ENCODE measurements around the gene SERPIND1. TPM values are rescaled to one million over a fixed set of nuclear protein-coding genes. Genes with fewer than 3 reads are reported as not detected.

The SERPIND1 gene
- total RNA-seq, 1 donor from 2014 or later: not detected

DNA sequence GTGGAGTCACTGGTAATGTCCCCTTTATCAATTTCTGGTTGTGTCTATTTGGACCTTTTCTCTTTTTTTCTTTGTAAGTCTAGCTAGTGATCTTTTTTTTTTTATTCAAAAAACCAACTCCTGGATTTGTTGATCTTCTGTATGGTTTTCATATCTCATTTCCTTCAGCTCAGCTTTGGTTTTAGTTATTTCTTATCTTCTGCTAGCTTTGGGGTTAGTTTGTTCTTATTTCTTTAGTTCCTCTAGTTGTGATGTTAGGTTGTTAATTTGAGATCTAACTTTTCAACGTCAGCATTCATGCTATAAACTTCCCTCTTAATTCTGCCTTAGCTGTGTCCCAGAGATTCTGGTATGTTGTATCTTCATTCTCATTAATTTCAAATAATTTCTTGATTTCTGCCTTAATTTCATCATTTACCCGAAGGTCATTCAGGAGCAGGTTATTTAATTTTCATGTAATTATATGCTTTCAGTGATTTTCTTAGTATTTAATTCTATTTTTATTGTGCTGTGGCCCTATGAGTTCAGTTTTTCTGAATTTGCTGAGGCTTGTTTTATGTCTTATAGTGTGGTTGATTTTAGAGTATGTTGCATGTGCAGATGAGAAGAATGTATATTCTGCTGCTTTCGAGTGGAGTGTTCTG lies 55.7 kb downstream of the SERPIND1 start:
- Histone ChIP-seq H3K27me3 (ENCODE audit: control insufficient read depth, insufficient read depth, low read length) (no peaks in the 10 kb centered on the region), H3K4me3 (ENCODE audit: low read depth, low read length) (no peak overlapping the region), H3K36me3 (ENCODE audit: control insufficient read depth, insufficient read depth, low read length) (peaks cover 6% of the 10 kb centered on the region)
- TF ChIP-seq, protein P1, sequence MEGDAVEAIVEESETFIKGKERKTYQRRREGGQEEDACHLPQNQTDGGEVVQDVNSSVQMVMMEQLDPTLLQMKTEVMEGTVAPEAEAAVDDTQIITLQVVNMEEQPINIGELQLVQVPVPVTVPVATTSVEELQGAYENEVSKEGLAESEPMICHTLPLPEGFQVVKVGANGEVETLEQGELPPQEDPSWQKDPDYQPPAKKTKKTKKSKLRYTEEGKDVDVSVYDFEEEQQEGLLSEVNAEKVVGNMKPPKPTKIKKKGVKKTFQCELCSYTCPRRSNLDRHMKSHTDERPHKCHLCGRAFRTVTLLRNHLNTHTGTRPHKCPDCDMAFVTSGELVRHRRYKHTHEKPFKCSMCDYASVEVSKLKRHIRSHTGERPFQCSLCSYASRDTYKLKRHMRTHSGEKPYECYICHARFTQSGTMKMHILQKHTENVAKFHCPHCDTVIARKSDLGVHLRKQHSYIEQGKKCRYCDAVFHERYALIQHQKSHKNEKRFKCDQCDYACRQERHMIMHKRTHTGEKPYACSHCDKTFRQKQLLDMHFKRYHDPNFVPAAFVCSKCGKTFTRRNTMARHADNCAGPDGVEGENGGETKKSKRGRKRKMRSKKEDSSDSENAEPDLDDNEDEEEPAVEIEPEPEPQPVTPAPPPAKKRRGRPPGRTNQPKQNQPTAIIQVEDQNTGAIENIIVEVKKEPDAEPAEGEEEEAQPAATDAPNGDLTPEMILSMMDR (IDR thresholded peaks at IDR 0.05; ENCODE audit: insufficient read depth, low read length, severe bottlenecking): no peak
- DNase-seq (ENCODE audit: low read depth) (no peak), FAIRE-seq (no peak)

DNA sequence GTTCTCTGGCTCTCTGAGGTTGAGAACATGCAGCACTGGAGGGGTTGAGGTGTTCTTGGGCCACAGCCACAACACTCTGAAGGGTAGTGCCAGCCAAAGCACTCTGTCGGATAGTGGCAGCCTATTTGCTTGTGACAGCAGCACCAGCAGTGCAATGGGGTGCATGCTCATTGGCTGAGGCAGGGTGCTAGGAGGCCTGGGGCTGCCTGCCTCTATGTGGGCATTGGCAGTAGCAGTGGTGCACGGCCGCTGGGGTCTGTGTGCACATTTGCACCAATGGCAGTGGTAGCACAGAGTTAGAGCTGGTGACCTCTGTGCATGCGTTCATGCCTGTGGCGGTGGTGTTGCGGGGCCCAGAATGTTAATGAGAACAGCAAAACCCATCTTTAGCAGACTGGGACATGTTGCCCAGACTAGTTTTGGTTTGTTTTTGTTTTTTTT lies 59.3 kb downstream of the SERPIND1 start:
- Histone ChIP-seq H3K4me3 (ENCODE audit: low read depth, low read length) (no peak overlapping the region), H3K27me3 (ENCODE audit: control insufficient read depth, insufficient read depth, low read length) (no peaks in the 10 kb centered on the region), H3K36me3 (ENCODE audit: control insufficient read depth, insufficient read depth, low read length) (peaks cover 6% of the 10 kb centered on the region)
- TF ChIP-seq, protein P1 (IDR thresholded peaks at IDR 0.05; ENCODE audit: insufficient read depth, low read length, severe bottlenecking): no peak
- DNase-seq (ENCODE audit: low read depth) (no peak), FAIRE-seq (no peak)

GRCh38 chr22:20834206-20834605 lies 60.3 kb downstream of the SERPIND1 start:
- DNase-seq (ENCODE audit: low read depth): no peak
- no peak overlapping the region for H3K4me3 ChIP-seq (ENCODE audit: low read depth, low read length)
- H3K27me3 ChIP-seq (ENCODE audit: control insufficient read depth, insufficient read depth, low read length): no peaks in the 10 kb centered on the region
- peaks cover 6% of the 10 kb centered on the region for H3K36me3 ChIP-seq (ENCODE audit: control insufficient read depth, insufficient read depth, low read length)
- FAIRE-seq: no peak
- TF ChIP-seq, protein P1 (IDR thresholded peaks at IDR 0.05; ENCODE audit: insufficient read depth, low read length, severe bottlenecking): no peak

- FAIRE-seq (no peak), DNase-seq (ENCODE audit: low read depth) (no peak)
- Histone ChIP-seq H3K4me3 (ENCODE audit: low read depth, low read length) (no peak overlapping the region), H3K36me3 (ENCODE audit: control insufficient read depth, insufficient read depth, low read length) (peaks cover 6% of the 10 kb centered on the region), H3K27me3 (ENCODE audit: control insufficient read depth, insufficient read depth, low read length) (no peaks in the 10 kb centered on the region)
- TF ChIP-seq, protein P1 (IDR thresholded peaks at IDR 0.05; ENCODE audit: insufficient read depth, low read length, severe bottlenecking): no peak
These were observed 60.8 kb downstream of the SERPIND1 start for GRCh38 chr22:20834725-20835124.

Other genes starting within 250 kb of the SERPIND1 start
- gene PI4KA, start 84.7 kb downstream of the SERPIND1 start, total RNA-seq: 9.5 and 12.3 TPM in 2 replicates
- 3.7 and 6.3 TPM in 2 replicates for gene SNAP29, start 84.9 kb downstream of the SERPIND1 start, total RNA-seq
- gene CRKL, start 143.3 kb downstream of the SERPIND1 start, total RNA-seq: 64.8 and 72.9 TPM in 2 replicates
- 2.4 and 2.8 TPM in 2 replicates for gene AIFM3, start 193.1 kb downstream of the SERPIND1 start, total RNA-seq
- gene LZTR1, start 208.2 kb downstream of the SERPIND1 start, total RNA-seq: 14.7 and 23.2 TPM in 2 replicates
- gene THAP7, start 228.0 kb downstream of the SERPIND1 start, total RNA-seq: 23.2 and 29.0 TPM in 2 replicates
- 0.13 and 0.26 TPM in 2 replicates for gene P2RX6, start 241.1 kb downstream of the SERPIND1 start, total RNA-seq